GM18909 (cell line): Measurements from ENCODE around the gene TMEM184A.

Source experiments
- ATAC-seq: cut with Tn5 transposase; IDR thresholded peaks from one replicate; pipeline ENCODE4 v1.9.1; 2021; ENCODE audit warnings: mild to moderate bottlenecking; ENCODE audit not compliant: unreplicated experiment, poor library complexity

Gene TMEM184A

DNA sequence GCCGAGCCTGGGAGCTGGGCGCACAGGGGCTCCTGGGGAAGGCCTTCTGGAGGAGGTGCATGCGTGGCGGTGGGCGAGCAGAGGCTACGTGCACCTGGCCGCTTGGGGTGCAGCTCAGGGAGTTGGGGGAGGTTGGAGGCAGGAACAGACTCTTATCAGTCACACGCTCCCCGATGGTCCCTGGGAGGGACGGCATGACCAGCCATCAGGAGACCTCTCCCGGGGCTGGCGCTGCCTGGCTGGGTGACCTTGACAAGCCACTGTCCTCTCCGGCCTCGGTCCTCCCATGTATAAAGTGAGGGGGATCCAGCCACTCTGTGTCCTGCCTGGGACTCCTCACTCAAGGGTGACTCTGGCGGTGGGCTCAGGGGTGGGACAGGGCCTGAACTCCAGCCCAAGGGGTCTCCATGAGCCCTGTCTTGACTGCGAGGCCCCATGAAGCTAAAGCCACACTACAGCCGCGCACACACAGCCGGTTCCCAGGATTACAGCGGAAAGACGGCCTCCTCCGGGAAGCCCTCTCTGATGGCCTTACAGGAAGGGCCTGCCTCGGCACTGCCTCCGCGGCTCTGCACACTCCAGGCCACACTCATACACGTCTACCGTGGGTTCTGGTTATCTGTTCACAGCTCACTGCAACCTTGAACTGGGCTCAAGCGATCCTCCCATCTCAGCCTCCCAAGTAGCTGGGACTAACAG is 2.3 kb downstream of the TMEM184A start:
- no peak for ATAC-seq

- no peak for ATAC-seq
These were observed 3.8 kb downstream of the TMEM184A start for GRCh38 chr7:1552200-1552599.

- ATAC-seq = no peak
These were observed 5.2 kb downstream of the TMEM184A start for GRCh38 chr7:1550846-1551155.

DNA sequence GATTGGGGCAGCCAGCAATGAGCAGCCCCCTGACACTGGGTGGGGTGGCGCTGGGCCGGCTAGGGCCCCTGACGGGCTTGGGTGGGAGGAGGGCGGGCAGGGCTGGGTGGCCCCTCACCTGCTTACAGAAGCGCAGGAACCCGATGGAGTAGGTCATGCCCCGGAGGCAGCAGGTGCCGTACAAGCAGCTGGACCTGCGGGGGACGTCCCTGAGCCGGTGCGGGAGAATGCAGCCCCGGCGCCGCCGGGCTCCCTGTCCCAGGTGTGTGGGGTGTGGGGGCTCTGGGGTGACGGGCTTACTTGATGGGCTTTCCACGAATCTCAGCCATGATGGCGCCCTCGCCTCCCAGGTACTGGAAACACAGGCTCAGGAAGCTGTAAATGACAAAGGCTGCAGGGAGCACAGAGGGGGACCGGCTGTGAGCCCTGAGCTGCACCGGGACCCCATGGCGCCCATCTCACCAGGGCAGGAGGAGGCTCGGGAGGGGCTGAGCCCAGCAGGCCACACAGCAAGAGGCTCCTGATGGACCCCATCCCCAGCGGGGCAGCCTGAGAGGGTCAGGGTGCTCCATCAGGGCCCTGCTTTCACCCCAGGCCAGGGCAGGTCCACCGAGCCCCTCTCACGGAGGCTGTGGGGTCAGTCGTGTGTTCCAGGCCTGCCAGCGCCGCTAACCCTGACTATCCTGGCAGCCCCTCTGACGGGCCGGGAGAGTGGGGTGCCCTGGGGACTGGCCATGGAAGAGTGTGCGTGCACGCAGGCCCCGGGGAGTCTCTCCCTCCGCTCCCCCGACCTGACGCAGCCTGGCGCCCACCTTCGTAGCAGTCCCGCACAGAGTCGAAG is 5.8 kb downstream of the TMEM184A start:
- ATAC-seq = no peak

GRCh38 chr7:1549357-1550004 is 6.5 kb downstream of the TMEM184A start:
- ATAC-seq = no peak

- ATAC-seq = no peak
These were observed 7.1 kb downstream of the TMEM184A start for GRCh38 chr7:1548944-1549343.

GRCh38 chr7:1548438-1548831 is 7.6 kb downstream of the TMEM184A start:
- ATAC-seq = no peak

- no peak for ATAC-seq
These were observed 8.1 kb downstream of the TMEM184A start for GRCh38 chr7:1547777-1548437.

GRCh38 chr7:1546909-1547776 is 8.9 kb downstream of the TMEM184A start:
- ATAC-seq = no peak

DNA sequence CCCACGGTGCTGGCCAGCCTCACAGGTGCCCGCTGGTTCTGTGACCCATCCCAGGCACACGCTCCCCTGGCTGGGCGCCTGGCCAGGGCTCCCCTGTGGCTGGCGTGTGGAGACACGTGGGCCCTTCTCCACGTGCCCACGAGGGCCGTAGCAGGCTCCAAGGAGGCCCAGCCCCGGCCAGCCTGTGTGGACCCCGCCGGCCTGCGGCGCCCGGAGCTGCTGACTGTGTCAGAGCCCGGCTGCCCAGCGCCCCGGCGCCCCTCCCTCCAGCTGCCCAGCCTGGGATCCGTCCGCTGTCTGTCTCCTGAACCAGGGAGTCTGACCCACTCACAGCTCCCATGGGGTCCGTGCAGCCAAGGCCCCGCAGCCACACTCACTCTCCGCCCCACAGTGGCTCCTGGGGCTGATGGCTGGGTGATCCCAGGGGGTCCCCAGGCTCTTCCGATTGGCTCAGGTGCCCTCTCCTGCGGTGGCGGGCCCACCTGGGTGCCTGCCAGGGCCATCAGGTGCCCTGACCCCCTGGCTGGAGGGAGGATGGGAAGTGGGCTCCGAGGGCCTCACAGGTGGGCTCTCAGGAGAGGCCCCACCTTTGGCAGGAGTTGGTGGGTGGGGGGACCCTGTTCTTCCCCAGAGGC is 9.6 kb downstream of the TMEM184A start:
- no peak for ATAC-seq

GRCh38 chr7:1545417-1546246 is 10.4 kb downstream of the TMEM184A start:
- ATAC-seq = no peak

DNA sequence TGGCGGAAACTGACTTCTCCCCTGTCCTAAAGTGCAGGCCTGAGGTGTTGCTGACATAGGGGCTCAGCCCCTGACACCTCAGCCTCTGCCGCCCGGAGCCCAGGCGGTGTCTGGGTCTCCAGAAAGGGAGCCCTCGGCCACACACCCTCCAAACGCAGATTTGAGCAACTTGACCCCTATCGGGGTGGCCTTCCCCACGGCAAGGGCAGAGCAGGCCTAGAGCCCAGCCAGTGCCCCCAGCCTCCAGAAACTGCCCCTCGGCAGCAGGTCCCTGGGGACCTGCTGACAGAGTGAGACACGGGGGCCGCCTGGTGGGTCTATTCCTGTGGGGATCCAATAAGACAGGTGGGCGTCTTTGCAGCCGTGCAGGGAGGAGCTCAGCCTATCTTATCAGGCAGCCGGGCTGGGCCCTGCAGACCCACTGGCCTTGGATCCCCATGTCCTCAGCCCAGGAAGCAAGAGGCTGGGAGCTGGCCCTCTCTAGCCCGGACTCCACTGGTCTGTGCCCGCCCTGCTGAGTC is 11.0 kb downstream of the TMEM184A start:
- no peak for ATAC-seq

- no peak for ATAC-seq
These were observed 11.7 kb downstream of the TMEM184A start for GRCh38 chr7:1544178-1544895.

GRCh38 chr7:1543826-1544177 is 12.2 kb downstream of the TMEM184A start:
- ATAC-seq = no peak

- no peak for ATAC-seq
These were observed 12.9 kb downstream of the TMEM184A start for GRCh38 chr7:1542841-1543747.

DNA sequence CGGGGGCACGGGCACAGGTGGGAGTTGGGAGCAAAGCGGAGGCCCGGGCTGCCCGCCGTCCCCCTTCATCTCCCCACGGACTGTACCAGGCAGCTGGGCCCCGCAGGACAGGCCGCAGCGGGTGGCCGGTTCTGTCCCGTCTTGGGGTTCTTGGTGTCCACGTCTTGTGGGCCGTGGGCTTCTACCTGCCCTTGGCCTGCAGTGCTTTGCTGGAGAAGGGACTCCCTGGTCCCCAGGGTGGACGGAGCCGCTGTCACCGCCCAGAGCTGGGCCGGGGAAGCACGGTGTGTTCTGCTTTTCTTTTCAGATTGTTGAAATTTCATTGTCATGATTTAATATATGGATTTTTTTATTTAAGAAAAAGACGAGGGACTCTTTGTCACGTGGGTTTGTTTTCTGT is 13.7 kb downstream of the TMEM184A start:
- ATAC-seq = no peak
